ENCODE data around the gene LHB.
"Not testable (repeated sequence)": the region's sequence is repeated elsewhere in the genome, so short reads cannot be mapped to it uniquely, and the experiment has no call there.

DNA sequence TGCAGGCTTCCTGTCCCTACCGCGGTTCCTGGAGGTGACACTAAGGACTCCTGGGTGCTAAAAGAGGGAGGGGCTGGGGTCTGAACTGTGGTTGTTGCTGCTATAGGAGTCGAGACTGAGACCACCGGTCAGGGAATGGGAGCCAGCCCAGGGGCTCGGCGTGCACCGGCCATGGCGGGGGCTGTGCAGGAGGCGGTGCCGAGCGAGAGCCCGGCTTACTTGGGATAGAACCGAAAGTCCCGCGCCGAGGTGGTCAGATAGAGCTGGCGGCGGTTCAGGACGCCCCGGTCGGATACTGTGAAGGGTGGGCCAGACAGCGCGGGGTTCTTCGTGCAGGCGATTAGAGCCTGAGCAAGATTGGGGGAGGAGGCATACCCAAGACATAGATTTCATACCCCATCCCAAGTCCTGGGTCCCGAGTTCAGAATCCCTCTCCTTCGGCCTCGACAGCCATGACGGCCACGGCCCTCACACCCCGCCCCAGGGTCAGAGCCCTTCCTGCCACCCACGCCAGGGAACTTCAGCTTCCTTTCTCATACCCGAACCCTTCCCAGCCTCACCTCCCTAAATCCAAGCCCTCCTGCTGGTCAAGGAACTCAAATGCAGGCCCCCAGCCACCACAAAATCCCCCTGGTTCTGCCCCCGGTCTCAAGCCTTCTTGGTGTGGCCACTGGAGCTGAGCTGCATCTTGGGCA, 40.2 kb upstream of the LHB start:
- TF ChIP-seq CTCF (conservative IDR thresholded peaks at IDR 0.05); EZH2 (IDR thresholded peaks at IDR 0.05; ENCODE audit: low read depth): not testable (repeated sequence)

All from PC-9 (cell line).